ENCODE data around the gene SPDYE2. TPM values are rescaled to one million over a fixed set of nuclear protein-coding genes. Genes with fewer than 3 reads are reported as not detected.
A peak's percentile ranks its signal among the peaks of the same experiment; 100 is the strongest.
"Not testable (repeated sequence)": the region's sequence is repeated elsewhere in the genome, so short reads cannot be mapped to it uniquely, and the experiment has no call there.

The SPDYE2 gene
- total and polyA plus RNA-seq, 7 donors, result 0.05 to 0.13 (median 0.10) TPM; not detected in 4

DNA sequence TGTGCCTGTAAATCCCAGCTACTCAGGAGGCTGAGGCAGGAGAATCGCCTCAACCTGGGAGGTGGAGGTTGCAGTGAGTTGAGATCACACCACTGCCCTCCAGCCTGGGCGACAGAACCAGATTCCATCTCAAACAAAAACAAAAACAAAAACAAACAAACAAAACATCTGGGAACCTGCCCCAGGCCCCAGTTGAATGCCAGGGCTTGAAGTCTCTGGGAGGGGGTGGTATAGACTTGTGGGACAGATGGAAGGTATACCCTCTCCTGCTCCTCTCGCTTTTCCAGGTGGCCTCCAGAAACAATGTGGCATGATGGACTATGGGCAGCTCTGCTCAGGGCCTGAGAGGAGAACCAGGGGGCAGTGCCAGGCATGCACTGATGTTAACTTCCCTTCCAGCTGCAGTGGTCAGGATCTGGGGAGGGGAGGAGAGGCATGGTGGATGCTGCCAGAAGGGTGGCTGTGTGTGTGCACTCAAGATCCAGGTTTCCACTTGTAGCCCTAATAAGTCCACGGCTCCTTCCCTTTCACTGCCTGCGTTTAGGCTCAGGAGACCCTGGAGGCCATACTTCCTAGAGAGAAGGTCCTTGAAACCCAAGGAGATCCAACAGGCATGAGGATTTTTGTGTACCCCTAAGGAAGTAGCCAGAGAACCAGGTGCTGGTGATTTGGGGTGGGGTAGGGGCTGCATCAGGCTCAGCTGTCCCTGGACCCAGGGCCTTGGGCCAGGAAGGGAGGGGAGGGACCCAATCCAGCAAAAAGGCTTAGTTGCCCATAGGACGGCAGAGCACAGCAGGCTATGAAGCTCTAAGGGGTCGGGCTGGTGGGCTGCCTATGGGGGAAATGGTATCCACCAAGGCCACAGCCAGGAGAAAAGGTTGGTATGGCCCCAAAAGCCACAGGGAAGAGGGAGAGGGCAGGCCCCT lies 26.6 kb downstream of the SPDYE2 start:
- DNase-seq, result peak in 1 of 2 donors; percentile 6
- H3K4me3 ChIP-seq; intact Hi-C loops (cut with DNase I); H3K9me3 ChIP-seq; H3K27ac ChIP-seq; H3K27me3 ChIP-seq (ENCODE audit: insufficient read depth in 3 of 3, low read length in 2 of 3); H3K4me1 ChIP-seq; H3K36me3 ChIP-seq (ENCODE audit: insufficient read depth in 1 of 2, low read depth in 1 of 2); ATAC-seq: not testable (repeated sequence)
- 70 to 78% (median 70%) methylated on average over 6 to 7 of the region's 7 CpGs for WGBS, 3 donors

DNA sequence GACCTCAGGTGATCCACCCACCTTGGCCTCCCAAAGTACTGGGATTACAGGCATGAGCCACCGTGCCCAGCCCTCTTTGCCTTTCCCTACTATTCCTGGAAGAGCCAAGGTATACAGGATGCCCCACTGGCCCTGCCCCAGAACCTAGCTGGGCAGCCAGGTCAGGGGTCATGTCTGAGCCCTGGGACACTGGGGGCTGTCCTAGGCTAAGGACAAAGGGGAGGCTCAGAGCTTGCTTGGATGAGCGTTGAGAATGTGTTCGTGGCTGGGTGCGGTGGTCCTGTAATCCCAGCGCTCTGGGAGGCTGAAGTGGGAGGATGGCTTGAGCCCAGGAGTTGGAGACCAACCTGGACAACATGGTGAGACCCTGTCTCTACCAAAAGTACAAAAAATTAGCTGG lies 27.5 kb downstream of the SPDYE2 start:
- H3K9me3 ChIP-seq; H3K27ac ChIP-seq; H3K27me3 ChIP-seq (ENCODE audit: insufficient read depth in 3 of 3, low read length in 2 of 3); H3K36me3 ChIP-seq (ENCODE audit: insufficient read depth in 1 of 2, low read depth in 1 of 2); intact Hi-C loops (cut with DNase I); ATAC-seq; H3K4me3 ChIP-seq; H3K4me1 ChIP-seq: not testable (repeated sequence)
- WGBS, 3 donors, result 72 to 78% (median 77%) methylated on average over 5 of the region's 5 CpGs
- DNase-seq, result peak in 1 of 2 donors; percentile 4

DNA sequence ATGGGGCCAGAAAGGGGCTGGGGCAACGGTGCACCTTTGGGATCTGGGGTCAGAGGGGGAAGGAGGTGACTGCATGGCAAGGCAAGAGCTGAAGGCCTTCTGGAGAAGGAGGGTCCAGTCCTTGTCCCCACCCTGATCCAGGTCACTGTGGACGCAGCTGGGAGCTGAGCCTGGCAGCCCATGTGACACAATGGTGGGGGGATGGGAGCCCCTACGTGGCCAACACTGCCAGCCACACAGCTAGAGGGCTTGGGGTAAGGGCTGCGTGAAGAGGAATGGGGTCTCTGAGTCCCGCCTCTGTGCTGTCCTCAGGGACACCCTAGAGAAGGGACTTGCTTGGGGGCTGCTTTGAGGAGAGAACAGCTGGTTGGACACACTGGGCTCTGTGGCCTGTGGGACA lies 30.7 kb downstream of the SPDYE2 start:
- intact Hi-C loops (cut with DNase I); H3K9me3 ChIP-seq; DNase-seq; H3K4me1 ChIP-seq; H3K4me3 ChIP-seq; H3K27ac ChIP-seq; H3K27me3 ChIP-seq (ENCODE audit: insufficient read depth in 3 of 3, low read length in 2 of 3); H3K36me3 ChIP-seq (ENCODE audit: insufficient read depth in 1 of 2, low read depth in 1 of 2): not testable (repeated sequence)
- ATAC-seq, result peak; percentile 34 to 62 (median 45)
- WGBS, 3 donors, result no CpG with 5 or more reads among the region's 5 CpGs

DNA sequence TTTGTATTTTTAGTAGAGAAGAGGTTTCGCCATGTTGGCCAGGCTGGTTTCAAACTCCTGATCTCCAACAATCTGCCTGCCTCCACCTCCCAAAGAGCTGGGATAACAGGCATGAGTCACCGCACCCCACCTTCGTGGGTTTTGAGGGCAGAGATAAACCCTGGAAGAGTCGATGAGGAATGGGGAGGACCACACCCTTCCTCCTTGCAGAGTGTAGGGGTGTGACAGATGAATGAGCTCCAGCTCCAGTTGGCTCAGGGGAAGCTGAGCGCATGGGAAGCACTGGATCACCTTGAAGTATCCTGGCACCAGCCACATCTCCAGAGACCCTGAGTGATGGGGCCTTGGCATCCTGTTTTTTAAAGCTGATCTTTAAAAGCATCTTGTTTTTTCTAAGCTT lies 32.5 kb downstream of the SPDYE2 start:
- DNase-seq; H3K4me3 ChIP-seq; ATAC-seq; H3K27ac ChIP-seq; H3K9me3 ChIP-seq; H3K4me1 ChIP-seq; intact Hi-C loops (cut with DNase I); H3K27me3 ChIP-seq (ENCODE audit: insufficient read depth in 3 of 3, low read length in 2 of 3); H3K36me3 ChIP-seq (ENCODE audit: insufficient read depth in 1 of 2, low read depth in 1 of 2): not testable (repeated sequence)
- WGBS, 3 donors, result no CpG with 5 or more reads among the region's 5 CpGs

DNA sequence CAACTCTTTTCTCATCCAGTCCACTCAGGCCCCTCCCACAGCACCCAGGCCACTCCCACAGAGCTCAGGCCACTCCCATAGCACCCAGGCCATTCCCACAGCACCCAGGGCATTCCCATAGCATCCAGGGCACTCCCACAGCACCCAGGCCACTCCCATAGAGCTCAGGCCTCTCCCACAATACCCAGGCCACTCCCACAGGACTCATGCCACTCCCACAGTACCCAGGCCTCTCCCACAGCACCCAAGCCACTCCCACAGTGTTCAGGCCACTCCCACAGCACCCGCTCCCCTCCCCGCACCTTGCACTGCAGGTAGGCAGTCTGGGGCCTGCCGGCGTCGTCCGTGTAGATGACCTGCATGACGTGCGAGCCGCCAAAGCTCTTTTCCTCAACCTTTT lies 38.8 kb downstream of the SPDYE2 start:
- intact Hi-C loops (cut with DNase I); DNase-seq: not testable (repeated sequence)
- no CpG with 5 or more reads among the region's 9 CpGs for WGBS, 3 donors

DNA sequence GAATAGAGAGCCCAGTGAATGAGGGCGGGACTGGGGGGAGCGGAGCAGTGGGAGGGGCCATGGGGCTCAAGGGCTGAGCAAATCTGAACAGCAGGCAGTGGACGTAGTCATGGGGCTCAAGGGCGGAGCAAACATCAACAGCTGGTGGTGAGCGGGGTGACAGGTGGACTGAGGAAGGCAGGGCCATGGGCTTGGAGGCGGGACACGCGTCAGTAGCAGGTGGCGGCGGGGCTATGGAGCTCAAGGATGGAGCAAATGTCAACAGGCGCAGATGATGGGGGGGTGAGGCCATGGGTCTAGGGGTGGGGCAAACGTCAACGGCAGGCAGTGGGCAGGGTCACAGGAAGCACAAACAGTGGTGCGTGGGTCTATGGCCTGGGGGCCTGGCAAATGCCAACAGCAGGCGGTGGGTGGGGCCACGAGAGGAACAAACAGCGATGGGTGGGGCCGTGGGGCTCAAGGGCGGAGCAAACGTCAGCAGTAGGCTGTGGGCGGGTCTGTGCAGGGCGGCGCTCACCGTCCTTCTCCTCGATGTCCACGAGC lies 41.5 kb downstream of the SPDYE2 start:
- ATAC-seq, result peak; percentile 86 to 90 (median 87)
- not testable (repeated sequence) for H3K27ac ChIP-seq

More for the DNA sequence above, 38.8 kb downstream of the SPDYE2 start:
- H3K4me1 ChIP-seq; H3K27ac ChIP-seq; H3K9me3 ChIP-seq; H3K4me3 ChIP-seq; H3K27me3 ChIP-seq (ENCODE audit: insufficient read depth in 3 of 3, low read length in 2 of 3); H3K36me3 ChIP-seq (ENCODE audit: insufficient read depth in 1 of 2, low read depth in 1 of 2): not testable (repeated sequence)
- peak; percentile 9 to 57 (median 54) for ATAC-seq

DNA sequence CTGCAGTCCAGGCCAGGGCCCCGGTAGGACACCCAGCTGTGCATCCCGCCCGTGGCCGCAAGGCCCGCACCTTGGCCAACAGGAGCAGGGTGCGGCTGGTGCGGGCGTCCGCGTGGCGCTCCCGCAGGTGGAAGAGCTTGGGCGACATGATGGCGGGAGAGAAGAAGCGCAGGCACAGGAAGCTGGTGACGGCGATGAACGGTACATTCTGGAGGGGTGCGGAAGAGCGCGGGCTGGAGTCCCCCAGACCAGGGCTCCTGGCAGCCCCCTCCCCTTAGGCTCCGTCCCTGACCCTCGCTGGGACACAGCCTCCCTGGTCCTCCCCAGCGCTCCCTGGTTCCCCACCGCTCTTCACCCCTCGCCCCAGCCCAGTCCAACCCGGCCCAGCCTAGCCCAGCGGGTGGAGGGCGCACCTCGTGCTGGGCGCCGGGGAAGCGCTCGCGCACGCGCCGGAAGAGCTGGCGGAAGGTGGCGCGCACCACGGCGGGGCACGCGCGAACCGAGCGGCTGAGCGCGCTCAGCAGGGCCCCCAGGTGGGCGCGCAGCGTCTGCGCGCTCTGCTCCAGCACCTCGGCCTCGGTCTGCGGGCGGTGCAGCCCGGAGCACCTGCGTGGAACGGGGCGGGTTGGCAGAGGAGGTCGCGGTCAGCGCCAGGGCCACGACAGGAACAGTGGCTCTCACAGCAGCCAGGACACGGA lies 42.8 kb downstream of the SPDYE2 start:
- DNase-seq; intact Hi-C loops (cut with DNase I); H3K9me3 ChIP-seq; H3K4me3 ChIP-seq; H3K27ac ChIP-seq; H3K4me1 ChIP-seq; H3K36me3 ChIP-seq (ENCODE audit: insufficient read depth in 1 of 2, low read depth in 1 of 2); H3K27me3 ChIP-seq (ENCODE audit: insufficient read depth in 3 of 3, low read length in 2 of 3): not testable (repeated sequence)
- no CpG with 5 or more reads among the region's 68 CpGs for WGBS, 3 donors
- peak in 1 of 4 donors; percentile 6 for ATAC-seq

More for the DNA sequence above, 41.5 kb downstream of the SPDYE2 start:
- H3K27me3 ChIP-seq (ENCODE audit: insufficient read depth in 3 of 3, low read length in 2 of 3); H3K9me3 ChIP-seq; intact Hi-C loops (cut with DNase I); H3K4me1 ChIP-seq; H3K36me3 ChIP-seq (ENCODE audit: insufficient read depth in 1 of 2, low read depth in 1 of 2); H3K4me3 ChIP-seq: not testable (repeated sequence)
- WGBS, 3 donors, result 15 to 25% (median 22%) methylated on average over 6 of the region's 26 CpGs
- DNase-seq, result peak; percentile 70 to 82

DNA sequence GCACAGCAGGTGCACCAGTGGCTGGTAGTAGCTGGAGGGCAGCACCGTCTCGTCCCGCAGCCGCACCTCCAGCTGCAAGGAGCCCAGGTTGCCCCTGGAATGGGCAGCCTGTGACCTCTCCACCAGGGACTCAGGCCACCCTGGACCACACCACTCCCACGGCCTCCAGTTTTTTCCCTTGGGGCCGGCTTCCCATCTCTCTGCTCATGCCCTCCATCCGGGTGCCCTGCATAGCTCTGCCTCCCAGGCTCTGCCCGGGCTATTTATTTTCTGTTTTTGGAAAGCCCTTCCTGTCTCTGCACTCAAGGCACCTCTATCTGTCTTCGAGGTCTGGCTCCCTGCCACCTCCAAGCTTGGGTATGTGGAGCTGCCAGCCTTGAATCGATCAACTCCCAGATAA lies 45.0 kb downstream of the SPDYE2 start:
- H3K4me3 ChIP-seq; H3K27ac ChIP-seq; H3K27me3 ChIP-seq (ENCODE audit: insufficient read depth in 3 of 3, low read length in 2 of 3); H3K9me3 ChIP-seq; intact Hi-C loops (cut with DNase I); DNase-seq; H3K4me1 ChIP-seq; H3K36me3 ChIP-seq (ENCODE audit: insufficient read depth in 1 of 2, low read depth in 1 of 2); ATAC-seq: not testable (repeated sequence)
- WGBS, 3 donors, result 39 to 75% (median 42%) methylated on average over 4 of the region's 10 CpGs

DNA sequence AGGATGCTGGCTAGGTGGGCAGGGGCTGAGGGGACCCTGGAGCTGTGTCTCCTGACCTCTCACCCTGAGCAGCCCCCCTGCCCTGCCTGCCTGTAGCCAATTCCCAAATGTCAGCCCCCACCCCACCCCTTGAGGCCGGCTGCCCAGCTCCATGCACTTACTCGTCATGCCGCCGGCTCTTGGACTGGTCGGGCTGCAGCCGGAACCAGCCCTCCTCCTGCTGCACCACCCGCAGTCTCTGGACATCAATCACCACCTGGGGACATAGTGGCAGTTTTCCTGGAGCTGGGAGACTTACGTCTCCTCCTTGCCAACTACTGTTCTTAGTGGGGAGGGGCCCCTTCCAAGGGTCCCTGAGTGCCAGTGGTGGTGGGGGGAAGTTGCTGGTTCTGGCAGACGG lies 48.7 kb downstream of the SPDYE2 start:
- H3K4me1 ChIP-seq; H3K27me3 ChIP-seq (ENCODE audit: insufficient read depth in 3 of 3, low read length in 2 of 3); H3K27ac ChIP-seq; H3K9me3 ChIP-seq; H3K36me3 ChIP-seq (ENCODE audit: insufficient read depth in 1 of 2, low read depth in 1 of 2); DNase-seq; H3K4me3 ChIP-seq; intact Hi-C loops (cut with DNase I): not testable (repeated sequence)
- WGBS, 3 donors, result no CpG with 5 or more reads among the region's 9 CpGs
- peak; percentile 27 to 52 (median 42) for ATAC-seq

DNA sequence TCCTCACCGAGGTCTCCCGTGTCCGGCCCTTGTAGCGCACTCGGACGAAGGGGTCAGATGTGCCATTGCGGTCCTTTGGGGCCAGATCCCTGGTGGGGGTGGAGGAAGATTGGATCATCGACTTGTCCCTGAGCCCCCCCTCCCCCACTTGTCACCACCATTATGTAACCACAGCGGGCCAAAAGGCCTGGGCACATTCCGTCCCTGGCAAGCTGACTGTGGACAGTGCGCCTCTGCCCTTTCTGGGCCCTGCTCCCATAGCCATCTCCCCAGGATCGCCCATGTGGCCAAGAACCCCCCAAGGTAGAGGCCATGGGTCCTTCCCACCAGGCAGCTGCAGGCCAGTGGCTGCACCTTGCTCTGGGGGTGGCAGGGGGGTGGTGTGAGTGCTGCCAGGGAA lies 51.3 kb downstream of the SPDYE2 start:
- H3K4me1 ChIP-seq; H3K4me3 ChIP-seq; H3K36me3 ChIP-seq (ENCODE audit: insufficient read depth in 1 of 2, low read depth in 1 of 2); DNase-seq; H3K27ac ChIP-seq; H3K27me3 ChIP-seq (ENCODE audit: insufficient read depth in 3 of 3, low read length in 2 of 3); intact Hi-C loops (cut with DNase I); H3K9me3 ChIP-seq: not testable (repeated sequence)
- WGBS, 3 donors, result no CpG with 5 or more reads among the region's 12 CpGs
- ATAC-seq, result peak; percentile 61 to 71 (median 71)

All from psoas muscle (tissue), 8 donors.